ENCODE measurements around the gene EPB41L5. TPM values are rescaled to one million over a fixed set of nuclear protein-coding genes. Genes with fewer than 3 reads are reported as not detected.

The EPB41L5 gene
- total and polyA plus RNA-seq, 10 of the 15 experiments (the other 5 are each of a cell fraction or from before 2014, with no cell fraction given) = 2.1 to 20.4 (median 8.2) TPM

- H3K4me3 ChIP-seq = no peak overlapping the region
- WGBS (ENCODE audit: insufficient coverage, insufficient replicate concordance, low lambda C conversion rate, missing lambda C conversion rate) = 100% methylated on average over 3 of the region's 3 CpGs
- H3K4me2 ChIP-seq (ENCODE audit: control insufficient read depth, insufficient read depth) = no peak overlapping the region
- no peak for DNase-seq (ENCODE audit: low read depth, low spot score)
- H3K4me1 ChIP-seq (ENCODE audit: control insufficient read depth, insufficient read depth, low read length) = peaks cover 34% of the 10 kb centered on the region
- no peak for ATAC-seq
- no peaks in the 10 kb centered on the region for H3K27me3 ChIP-seq (replicated peaks in 1 of 2; ENCODE audit: control insufficient read depth in 2 of 2, insufficient read depth in 2 of 2, low read length in 1 of 2)
- ChIA-PET CTCF (interaction anchor here (2.3 kb wide), 1 partner anchor 133 kb away, joined by 6 read pairs; no protein-coding TSS in a partner anchor), SMC1A (ENCODE audit: uncharacterized antibody, unreplicated experiment) (interaction anchor here (1.5 to 7.1 kb wide), 2 partner anchors 132 to 427 kb away, joined by 3 to 103 read pairs; no protein-coding TSS in a partner anchor), RAD21 (ENCODE audit: unreplicated experiment) (interaction anchor here (2.7 kb wide), 1 partner anchor 134 kb away, joined by 20 read pairs; no protein-coding TSS in a partner anchor), POLR2A (no interaction called here)
- H3K9me3 ChIP-seq (replicated peaks; ENCODE audit: control insufficient read depth, insufficient read depth, low read length) = no peaks in the 10 kb centered on the region
- H3K36me3 ChIP-seq (ENCODE audit: control insufficient read depth in 2 of 2, insufficient read depth in 2 of 2, low read length in 1 of 2) = no peaks in the 10 kb centered on the region; a peak in 1 of 4 replicates
- peaks cover 4% of the 10 kb centered on the region for H3K79me2 ChIP-seq (ENCODE audit: control insufficient read depth, insufficient read depth, low read length)
- H4K20me1 ChIP-seq (ENCODE audit: control insufficient read depth, insufficient read depth) = no peaks in the 10 kb centered on the region
- BruUV-seq (replicated peaks) = no TSS peak
- no peak overlapping the region for H3K9ac ChIP-seq (ENCODE audit: control insufficient read depth, insufficient read depth, low read length)
- in situ Hi-C loops (cut with MboI) (no loop called here), intact Hi-C loops (cut with micrococcal nuclease; ENCODE audit: unreplicated experiment) (no loop called here)
- H3K27ac ChIP-seq (ENCODE audit: control insufficient read depth, insufficient read depth) = no peak overlapping the region
- no peak overlapping the region for H2AFZ ChIP-seq (ENCODE audit: control insufficient read depth, low read depth, low read length)
- FAIRE-seq = no peak
- no peak for TF ChIP-seq HDAC2 (IDR thresholded peaks at IDR 0.05)
- TF ChIP-seq, protein P1, sequence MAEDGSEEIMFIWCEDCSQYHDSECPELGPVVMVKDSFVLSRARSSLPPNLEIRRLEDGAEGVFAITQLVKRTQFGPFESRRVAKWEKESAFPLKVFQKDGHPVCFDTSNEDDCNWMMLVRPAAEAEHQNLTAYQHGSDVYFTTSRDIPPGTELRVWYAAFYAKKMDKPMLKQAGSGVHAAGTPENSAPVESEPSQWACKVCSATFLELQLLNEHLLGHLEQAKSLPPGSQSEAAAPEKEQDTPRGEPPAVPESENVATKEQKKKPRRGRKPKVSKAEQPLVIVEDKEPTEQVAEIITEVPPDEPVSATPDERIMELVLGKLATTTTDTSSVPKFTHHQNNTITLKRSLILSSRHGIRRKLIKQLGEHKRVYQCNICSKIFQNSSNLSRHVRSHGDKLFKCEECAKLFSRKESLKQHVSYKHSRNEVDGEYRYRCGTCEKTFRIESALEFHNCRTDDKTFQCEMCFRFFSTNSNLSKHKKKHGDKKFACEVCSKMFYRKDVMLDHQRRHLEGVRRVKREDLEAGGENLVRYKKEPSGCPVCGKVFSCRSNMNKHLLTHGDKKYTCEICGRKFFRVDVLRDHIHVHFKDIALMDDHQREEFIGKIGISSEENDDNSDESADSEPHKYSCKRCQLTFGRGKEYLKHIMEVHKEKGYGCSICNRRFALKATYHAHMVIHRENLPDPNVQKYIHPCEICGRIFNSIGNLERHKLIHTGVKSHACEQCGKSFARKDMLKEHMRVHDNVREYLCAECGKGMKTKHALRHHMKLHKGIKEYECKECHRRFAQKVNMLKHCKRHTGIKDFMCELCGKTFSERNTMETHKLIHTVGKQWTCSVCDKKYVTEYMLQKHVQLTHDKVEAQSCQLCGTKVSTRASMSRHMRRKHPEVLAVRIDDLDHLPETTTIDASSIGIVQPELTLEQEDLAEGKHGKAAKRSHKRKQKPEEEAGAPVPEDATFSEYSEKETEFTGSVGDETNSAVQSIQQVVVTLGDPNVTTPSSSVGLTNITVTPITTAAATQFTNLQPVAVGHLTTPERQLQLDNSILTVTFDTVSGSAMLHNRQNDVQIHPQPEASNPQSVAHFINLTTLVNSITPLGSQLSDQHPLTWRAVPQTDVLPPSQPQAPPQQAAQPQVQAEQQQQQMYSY (CRISPR knock-in tag; IDR thresholded peaks at IDR 0.05) = no peak
- TF ChIP-seq, protein P2, sequence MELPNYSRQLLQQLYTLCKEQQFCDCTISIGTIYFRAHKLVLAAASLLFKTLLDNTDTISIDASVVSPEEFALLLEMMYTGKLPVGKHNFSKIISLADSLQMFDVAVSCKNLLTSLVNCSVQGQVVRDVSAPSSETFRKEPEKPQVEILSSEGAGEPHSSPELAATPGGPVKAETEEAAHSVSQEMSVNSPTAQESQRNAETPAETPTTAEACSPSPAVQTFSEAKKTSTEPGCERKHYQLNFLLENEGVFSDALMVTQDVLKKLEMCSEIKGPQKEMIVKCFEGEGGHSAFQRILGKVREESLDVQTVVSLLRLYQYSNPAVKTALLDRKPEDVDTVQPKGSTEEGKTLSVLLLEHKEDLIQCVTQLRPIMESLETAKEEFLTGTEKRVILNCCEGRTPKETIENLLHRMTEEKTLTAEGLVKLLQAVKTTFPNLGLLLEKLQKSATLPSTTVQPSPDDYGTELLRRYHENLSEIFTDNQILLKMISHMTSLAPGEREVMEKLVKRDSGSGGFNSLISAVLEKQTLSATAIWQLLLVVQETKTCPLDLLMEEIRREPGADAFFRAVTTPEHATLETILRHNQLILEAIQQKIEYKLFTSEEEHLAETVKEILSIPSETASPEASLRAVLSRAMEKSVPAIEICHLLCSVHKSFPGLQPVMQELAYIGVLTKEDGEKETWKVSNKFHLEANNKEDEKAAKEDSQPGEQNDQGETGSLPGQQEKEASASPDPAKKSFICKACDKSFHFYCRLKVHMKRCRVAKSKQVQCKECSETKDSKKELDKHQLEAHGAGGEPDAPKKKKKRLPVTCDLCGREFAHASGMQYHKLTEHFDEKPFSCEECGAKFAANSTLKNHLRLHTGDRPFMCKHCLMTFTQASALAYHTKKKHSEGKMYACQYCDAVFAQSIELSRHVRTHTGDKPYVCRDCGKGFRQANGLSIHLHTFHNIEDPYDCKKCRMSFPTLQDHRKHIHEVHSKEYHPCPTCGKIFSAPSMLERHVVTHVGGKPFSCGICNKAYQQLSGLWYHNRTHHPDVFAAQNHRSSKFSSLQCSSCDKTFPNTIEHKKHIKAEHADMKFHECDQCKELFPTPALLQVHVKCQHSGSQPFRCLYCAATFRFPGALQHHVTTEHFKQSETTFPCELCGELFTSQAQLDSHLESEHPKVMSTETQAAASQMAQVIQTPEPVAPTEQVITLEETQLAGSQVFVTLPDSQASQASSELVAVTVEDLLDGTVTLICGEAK (IDR thresholded peaks at IDR 0.05; ENCODE audit: borderline replicate concordance) = no peak
- TF ChIP-seq FOXM1 (IDR thresholded peaks at IDR 0.05; ENCODE audit: low read depth, low read length) = no peak
- TF ChIP-seq HDGF (IDR thresholded peaks at IDR 0.05) = no peak
- TF ChIP-seq RAD51 (IDR thresholded peaks at IDR 0.05) = no peak
- TF ChIP-seq BCLAF1 (IDR thresholded peaks at IDR 0.05) = no peak
- TF ChIP-seq NFIC (IDR thresholded peaks at IDR 0.05; ENCODE audit: low read depth, low read length) = no peak
- TF ChIP-seq, protein P3, sequence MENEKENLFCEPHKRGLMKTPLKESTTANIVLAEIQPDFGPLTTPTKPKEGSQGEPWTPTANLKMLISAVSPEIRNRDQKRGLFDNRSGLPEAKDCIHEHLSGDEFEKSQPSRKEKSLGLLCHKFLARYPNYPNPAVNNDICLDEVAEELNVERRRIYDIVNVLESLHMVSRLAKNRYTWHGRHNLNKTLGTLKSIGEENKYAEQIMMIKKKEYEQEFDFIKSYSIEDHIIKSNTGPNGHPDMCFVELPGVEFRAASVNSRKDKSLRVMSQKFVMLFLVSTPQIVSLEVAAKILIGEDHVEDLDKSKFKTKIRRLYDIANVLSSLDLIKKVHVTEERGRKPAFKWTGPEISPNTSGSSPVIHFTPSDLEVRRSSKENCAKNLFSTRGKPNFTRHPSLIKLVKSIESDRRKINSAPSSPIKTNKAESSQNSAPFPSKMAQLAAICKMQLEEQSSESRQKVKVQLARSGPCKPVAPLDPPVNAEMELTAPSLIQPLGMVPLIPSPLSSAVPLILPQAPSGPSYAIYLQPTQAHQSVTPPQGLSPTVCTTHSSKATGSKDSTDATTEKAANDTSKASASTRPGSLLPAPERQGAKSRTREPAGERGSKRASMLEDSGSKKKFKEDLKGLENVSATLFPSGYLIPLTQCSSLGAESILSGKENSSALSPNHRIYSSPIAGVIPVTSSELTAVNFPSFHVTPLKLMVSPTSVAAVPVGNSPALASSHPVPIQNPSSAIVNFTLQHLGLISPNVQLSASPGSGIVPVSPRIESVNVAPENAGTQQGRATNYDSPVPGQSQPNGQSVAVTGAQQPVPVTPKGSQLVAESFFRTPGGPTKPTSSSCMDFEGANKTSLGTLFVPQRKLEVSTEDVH (IDR thresholded peaks at IDR 0.05; ENCODE audit: low read depth, partially characterized antibody) = no peak
- no peak for TF ChIP-seq IRF4 (IDR thresholded peaks at IDR 0.05; ENCODE audit: low read depth, low read length)
- no peak for TF ChIP-seq SMAD1 (IDR thresholded peaks at IDR 0.05; ENCODE audit: low read depth, partially characterized antibody)
Observed at GRCh38 chr2:120180066-120180465, 167.2 kb downstream of the EPB41L5 start.

Data from GM12878 (cell line).